ENCODE measurements around the gene KRTAP5-3.

- TF ChIP-seq EZH2 (IDR thresholded peaks at IDR 0.05; ENCODE audit: insufficient read depth, poor library complexity, severe bottlenecking) (no peak), EZH2phosphoT487 (IDR thresholded peaks at IDR 0.05; ENCODE audit: insufficient read depth, low read depth) (no peak)
Observed at GRCh38 chr11:1570531-1570895, 37.8 kb downstream of the KRTAP5-3 start.
